IPS DF 19.7 (cell line): ENCODE data around the gene HOXD11.

Experiments
- DNase-seq: peaks from one replicate; pipeline ENCODE4 v3.0.0-alpha.2; 2013; ENCODE audit warnings: low read depth, low spot score

The HOXD11 gene

GRCh38 chr2:176131848-176132158 lies 24.7 kb downstream of the HOXD11 start:
- no peak for DNase-seq

DNA sequence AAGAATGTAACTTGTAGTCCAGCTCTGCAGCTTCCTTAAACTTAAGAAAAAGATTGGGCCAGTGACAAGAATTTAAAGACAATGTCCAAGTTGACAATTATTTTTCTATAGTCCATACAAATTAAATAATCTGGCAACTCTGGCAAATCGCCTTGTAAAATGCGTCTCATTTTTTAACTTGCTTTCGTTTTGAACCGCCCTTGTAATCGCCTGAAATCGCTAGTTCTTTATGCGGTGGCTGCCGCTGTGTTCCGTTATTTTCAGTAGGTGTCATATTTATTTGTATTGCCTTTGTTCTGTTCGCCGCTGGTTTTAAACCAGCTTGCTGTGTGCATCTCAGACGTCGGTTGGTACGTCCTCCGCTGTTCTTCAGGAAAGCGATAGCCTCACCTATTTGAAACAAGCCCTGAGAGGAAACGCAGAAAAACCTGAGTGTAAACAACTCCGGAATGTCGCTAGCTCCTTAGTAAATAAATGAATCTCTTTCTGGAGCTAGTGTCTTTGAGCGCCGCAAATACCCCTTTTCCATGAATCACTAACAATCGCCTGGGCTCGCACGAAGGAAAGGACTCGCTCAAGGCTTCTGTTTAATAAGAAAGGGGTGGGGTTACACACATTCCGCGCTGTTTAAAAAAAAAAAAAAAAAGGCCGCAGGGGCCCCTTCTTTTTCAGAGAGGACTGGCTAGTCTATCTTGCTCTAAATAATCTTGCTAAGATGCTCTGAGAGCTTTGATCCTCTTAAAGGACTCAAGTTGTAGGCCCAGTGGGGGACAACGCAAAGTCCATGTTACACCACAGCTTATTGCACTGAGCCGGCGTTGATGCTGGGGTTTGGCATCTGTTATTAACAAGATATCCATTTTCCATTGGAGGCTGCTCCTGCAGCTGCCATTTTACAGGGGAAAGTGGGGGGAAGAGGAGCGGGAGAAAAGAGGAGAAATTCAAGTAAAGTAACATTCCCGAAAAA lies 25.4 kb downstream of the HOXD11 start:
- no peak for DNase-seq

GRCh38 chr2:176133389-176133788 lies 26.3 kb downstream of the HOXD11 start:
- DNase-seq = no peak

DNA sequence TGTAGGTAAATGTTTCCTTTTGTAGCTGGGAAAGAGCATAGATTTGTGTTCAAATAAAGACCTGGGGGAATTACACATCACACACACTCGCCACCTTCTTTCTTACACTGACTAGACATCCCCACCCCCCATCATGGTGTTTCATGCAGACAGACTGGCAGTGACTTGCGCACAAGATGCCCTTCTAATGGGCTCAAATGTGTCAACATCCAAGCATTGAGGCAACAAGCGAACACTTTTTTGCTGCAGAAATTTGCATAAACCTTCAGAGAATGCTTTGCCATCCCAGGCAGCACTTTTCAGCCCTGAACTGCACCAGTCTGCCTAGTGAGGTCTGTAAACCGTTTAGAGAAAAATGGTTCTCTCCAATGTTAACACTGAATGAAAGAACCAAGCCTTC lies 27.0 kb downstream of the HOXD11 start:
- DNase-seq = no peak

DNA sequence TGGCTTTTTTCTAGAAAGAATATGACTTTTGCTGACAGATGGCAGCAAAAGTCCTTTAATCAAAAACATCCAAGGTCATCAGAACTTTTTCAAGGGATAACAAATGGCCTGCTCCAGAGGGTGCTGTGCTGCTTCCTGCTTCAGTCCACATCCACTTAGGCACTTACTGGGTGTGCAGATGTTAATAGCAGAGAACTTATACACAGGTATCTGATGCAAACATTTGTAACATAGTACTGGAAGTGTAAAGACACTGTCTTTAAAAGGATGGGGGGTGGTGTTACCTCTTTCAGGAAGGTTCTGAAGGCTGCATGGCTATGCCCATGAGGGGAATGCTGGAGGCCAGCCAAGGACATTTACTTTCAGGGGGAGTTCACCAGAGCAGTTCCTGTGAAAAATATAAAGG lies 28.0 kb downstream of the HOXD11 start:
- DNase-seq = no peak

GRCh38 chr2:176136374-176137251 lies 29.5 kb downstream of the HOXD11 start:
- DNase-seq = no peak

DNA sequence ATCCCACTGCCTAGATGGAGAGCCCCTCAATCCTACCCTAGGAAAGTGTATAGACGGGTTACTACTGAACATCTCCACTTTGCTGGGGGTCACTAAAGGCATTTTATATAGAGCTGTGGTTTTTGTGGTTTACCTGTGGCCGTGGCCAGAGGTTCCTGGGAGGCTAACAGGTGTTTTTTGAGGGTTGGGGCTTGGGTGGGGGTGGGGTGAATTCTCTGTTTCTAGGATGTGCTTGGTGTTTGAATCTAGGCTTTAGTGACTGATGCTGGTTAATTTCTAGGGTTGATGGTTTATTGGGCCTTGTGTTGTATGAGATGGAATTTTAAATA lies 30.1 kb downstream of the HOXD11 start:
- DNase-seq = no peak

DNA sequence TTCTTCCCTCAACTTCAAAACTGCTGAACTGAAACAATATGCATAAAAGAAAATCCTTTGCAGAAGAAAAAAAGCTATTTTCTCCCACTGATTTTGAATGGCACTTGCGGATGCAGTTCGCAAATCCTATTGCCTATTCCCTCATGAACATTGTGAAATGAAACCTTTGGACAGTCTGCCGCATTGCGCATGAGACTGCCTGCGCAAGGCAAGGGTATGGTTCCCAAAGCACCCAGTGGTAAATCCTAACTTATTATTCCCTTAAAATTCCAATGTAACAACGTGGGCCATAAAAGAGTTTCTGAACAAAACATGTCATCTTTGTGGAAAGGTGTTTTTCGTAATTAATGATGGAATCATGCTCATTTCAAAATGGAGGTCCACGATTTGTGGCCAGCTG lies 30.8 kb downstream of the HOXD11 start:
- no peak for DNase-seq

DNA sequence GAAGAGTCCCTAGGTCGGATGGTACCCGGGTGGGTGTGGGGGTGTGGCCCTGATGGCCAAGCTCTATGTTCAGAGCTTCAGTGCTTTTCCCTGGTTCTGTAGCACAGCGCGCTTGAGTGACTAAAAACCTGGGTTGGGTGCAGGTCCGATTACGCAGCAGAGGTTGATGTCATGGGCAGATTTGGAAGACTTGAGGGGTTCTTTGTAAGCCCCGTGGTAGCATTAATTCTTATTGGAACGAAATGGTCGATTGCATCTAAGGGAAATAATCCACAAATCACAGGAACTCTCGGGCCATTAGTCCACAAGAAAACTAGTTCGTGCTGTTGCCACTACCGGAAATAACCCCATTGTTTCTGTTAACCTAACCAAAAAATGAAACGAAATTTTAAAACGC lies 31.4 kb downstream of the HOXD11 start:
- no peak for DNase-seq

DNA sequence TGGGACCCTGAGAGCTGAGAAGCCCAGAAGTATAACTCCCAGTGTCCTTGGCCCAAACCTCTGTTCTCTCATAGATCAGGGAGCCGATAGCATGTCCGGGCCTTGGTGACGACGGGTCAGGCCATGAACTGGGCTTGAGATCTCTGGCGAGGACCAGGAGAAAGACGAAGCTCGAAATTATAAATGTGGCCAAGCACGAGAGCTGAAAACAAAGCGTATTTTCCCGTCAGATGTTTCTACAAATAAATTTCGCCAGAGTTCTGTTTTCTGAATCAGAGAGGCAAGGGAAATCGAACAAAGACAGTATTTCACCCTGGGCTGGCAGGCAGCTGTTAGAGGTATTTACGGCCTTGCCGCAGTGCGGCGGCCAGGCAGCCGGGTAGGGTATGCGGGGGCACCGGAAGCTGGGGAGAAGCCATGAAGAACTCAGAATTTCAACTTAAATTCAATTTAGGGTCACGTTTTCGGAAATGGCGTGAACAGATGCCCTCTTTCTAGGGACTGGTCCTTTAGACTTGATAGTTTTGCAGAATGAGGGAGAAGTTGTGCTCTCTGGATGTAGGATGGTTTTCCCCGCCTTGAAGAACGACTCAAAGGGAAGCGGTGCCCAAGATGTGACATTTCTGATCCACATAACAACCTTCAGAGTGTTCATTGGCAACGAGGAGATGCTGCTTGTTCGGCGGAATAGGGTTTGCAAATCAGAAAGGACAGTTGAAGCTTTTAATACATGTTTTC lies 32.0 kb downstream of the HOXD11 start:
- DNase-seq = no peak

- DNase-seq = no peak
Measured at GRCh38 chr2:176139661-176140512, 32.8 kb downstream of the HOXD11 start.

GRCh38 chr2:176140513-176141317 lies 33.6 kb downstream of the HOXD11 start:
- no peak for DNase-seq

DNA sequence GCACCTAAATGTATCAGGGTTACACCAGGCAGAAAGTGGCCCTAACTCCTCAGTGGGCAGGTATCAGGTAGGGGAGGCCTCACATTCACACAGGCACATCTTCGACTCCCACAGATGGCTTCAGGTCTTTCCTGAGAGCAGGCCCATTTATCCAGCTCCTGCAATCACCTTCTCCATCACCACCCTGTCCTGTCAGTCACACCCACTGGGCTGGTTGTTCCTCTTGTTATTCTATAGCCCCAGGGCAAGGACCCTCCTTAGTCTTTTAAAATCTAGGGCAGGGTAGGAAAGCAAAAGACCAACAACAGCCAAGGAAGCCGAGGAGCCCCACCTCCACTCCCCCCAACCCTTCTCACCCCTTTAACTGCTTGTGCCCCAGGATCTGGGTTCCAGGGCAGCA lies 35.2 kb downstream of the HOXD11 start:
- DNase-seq = no peak

- DNase-seq = no peak
Measured at GRCh38 chr2:176145085-176145969, 38.2 kb downstream of the HOXD11 start.

DNA sequence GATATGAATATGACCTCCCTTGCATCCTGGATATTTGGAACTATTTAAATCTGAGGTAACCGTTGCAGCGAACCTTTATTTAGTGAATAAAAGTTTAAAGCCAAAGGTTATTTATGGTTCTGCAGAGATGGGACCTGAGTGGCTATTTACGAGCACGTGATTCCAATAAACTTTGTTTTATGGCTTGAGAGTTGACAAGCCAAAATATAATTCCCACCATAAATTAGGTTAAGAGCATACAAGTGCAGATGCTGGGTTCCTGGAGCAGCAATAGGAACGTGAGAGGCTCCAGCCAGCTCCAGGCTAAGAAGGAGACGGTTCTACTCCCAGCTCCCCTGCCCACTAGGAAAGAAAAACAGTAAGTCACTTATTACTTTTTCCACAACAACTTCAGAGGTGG lies 39.0 kb downstream of the HOXD11 start:
- no peak for DNase-seq

DNA sequence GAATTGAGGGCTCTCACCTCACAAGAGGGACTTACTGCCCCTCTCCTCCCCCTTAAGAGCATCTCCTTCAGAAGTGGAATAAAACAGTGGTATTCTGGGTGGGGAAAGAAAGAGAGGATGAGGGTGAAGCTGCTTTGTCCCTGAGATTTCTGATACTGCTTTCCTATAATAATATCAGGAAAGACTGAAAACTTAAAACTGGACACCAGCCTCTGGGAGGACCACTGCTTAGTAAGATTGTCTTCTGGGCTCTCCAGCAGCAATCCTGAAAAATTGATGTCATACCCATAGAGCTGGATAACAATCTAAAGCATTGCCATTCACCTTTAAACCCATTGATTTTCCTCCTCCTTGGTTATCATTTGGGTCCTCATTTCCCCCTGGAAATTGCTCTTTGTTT lies 39.6 kb downstream of the HOXD11 start:
- DNase-seq = no peak

- DNase-seq = no peak
Measured at GRCh38 chr2:176147210-176147799, 40.2 kb downstream of the HOXD11 start.

DNA sequence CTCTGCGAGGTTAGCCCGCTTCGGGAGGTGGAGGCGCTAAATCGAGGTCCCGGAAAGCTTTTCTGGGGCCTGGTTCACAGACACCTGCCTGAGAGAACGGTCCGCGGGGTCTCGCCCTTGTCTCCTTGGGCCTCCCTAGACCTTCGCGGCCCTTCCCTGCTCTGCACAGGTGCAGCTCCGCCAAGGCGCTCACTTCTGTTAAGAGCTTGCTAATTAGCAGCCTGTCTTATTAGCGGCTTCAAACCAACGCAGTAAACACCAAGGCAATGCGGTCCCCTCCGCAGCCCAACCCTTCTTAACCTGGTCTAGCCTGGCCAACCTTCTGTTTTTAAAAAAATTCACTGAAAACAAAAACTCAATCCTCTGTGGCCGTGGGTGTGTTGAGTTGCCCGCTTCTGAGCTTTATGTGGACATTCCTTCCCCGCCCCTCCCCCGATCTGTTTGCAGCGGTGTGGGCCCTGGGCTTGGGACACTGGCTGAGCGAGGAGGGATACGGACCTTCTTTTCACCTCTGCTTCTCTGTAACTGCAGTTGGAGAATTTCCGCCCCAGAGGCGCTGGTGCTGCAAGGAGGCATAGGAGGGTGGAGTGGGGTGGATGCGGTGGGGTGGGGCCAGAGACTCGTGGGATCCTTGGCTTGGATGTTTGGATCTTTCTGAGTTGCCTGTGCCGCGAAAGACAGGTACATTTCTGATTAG lies 40.9 kb downstream of the HOXD11 start:
- no peak for DNase-seq
